Measurements from ENCODE around the gene PITX1. TPM values are rescaled to one million over a fixed set of nuclear protein-coding genes. Genes with fewer than 3 reads are reported as not detected.

PITX1 gene
- total RNA-seq, 1 experiment from 2014 or later, result 31.0 TPM

DNA sequence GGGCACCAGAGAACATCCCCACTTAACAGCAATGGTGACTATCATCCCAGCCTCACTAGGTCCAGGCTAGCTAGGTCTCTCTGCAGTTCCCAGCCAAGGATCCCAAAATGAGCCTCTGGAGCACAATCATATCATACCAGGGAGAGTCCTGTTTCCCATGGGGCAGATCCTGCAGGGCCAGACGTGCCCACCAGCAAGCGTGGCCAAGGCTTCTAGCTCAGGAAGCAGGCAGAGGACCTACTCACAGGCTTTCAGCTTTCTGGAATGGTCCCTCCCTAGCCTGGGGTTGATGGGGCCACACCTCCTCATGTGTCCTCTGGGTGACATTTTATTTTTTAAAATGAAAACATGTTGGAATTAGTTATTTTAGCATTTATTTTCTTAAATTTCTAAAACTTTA lies 45.7 kb upstream of the PITX1 start:
- BruUV-seq (replicated peaks), result no TSS peak
- CTCF ChIA-PET, result no interaction called here
- intact Hi-C loops (cut with micrococcal nuclease), result no loop called here

More for the DNA sequence above, 45.7 kb upstream of the PITX1 start:
- no peaks in the 10 kb centered on the region for H3K9me2 ChIP-seq (ENCODE audit: insufficient read depth)
- no peak overlapping the region for H3K9ac ChIP-seq (ENCODE audit: low read length)
- H3K36me3 ChIP-seq (ENCODE audit: control insufficient read depth in 1 of 2, insufficient read depth in 2 of 2, low read length in 2 of 2), result no peaks in the 10 kb centered on the region
- H4K20me1 ChIP-seq (ENCODE audit: insufficient read depth), result no peaks in the 10 kb centered on the region
- no peaks in the 10 kb centered on the region for H3K27me3 ChIP-seq (ENCODE audit: insufficient read depth, low read length)
- POLR2A ChIA-PET, result no interaction called here
- no peaks in the 10 kb centered on the region for H3K4me1 ChIP-seq (ENCODE audit: control insufficient read depth in 1 of 2, insufficient read depth in 2 of 2, low read length in 2 of 2)
- H3K79me2 ChIP-seq (ENCODE audit: insufficient read depth, low read length), result no peaks in the 10 kb centered on the region
- DNase-seq (ENCODE audit: low read depth, low spot score) (no peak), ATAC-seq (no peak)
- RAD21 ChIA-PET (ENCODE audit: low non-redundant PET in 1 of 2, low total read pairs in 2 of 2, uncharacterized antibody in 2 of 2, unreplicated experiment in 2 of 2), result no interaction called here
- no peak overlapping the region for H3K27ac ChIP-seq (ENCODE audit: low read depth, low read length)
- H3K4me2 ChIP-seq (ENCODE audit: low read length), result no peak overlapping the region
- H2AFZ ChIP-seq (ENCODE audit: low read depth, low read length, poor library complexity, severe bottlenecking), result no peak overlapping the region
- peaks cover 0 to 16% of the 10 kb centered on the region in 2 experiments; a peak in 3 of 4 replicates for H3K9me3 ChIP-seq (ENCODE audit: control insufficient read depth in 1 of 2, insufficient read depth in 1 of 2, low read depth in 1 of 2, low read length in 2 of 2)
- TF ChIP-seq TCF7L2 (IDR thresholded peaks at IDR 0.05; ENCODE audit: borderline replicate concordance, extremely low read depth, insufficient read depth, insufficient read length) (no peak), CEBPB (IDR thresholded peaks at IDR 0.05; ENCODE audit: low read depth) (no peak), ZFX (IDR thresholded peaks at IDR 0.05) (no peak), REST (IDR thresholded peaks at IDR 0.05; ENCODE audit: low read depth) (no peak), YY1 (IDR thresholded peaks at IDR 0.05; ENCODE audit: extremely low read depth, insufficient replicate concordance, low read depth, low read length) (no peak), ZBTB33 (IDR thresholded peaks at IDR 0.05; ENCODE audit: extremely low read depth, insufficient replicate concordance, low read length) (no peak), EZH2phosphoT487 (IDR thresholded peaks at IDR 0.05; ENCODE audit: borderline replicate concordance) (no peak), EZH2 (IDR thresholded peaks at IDR 0.05) (no peak), ELF1 (IDR thresholded peaks at IDR 0.05; ENCODE audit: borderline replicate concordance, low read depth) (no peak), EGR1 (IDR thresholded peaks at IDR 0.05; ENCODE audit: low read depth) (no peak), SIN3A (IDR thresholded peaks at IDR 0.05; ENCODE audit: low read depth) (no peak), CBX3 (IDR thresholded peaks at IDR 0.05; ENCODE audit: low read depth) (no peak), CTCF (IDR thresholded peaks at IDR 0.05 in 2 of 3, conservative IDR thresholded peaks at IDR 0.05 in 1 of 3; ENCODE audit: borderline replicate concordance in 1 of 3, insufficient read depth in 1 of 3, low read depth in 2 of 3, low read length in 2 of 3) (no peak), SRF (IDR thresholded peaks at IDR 0.05; ENCODE audit: low read depth) (no peak), SP1 (IDR thresholded peaks at IDR 0.05; ENCODE audit: low read depth) (no peak), MAX (IDR thresholded peaks at IDR 0.05) (no peak)
- H3K4me3 ChIP-seq (replicated peaks in 1 of 2; ENCODE audit: low read depth in 1 of 2, low read length in 2 of 2), result no peak overlapping the region
